Measurements from ENCODE around the gene DNHD1.

- TF ChIP-seq GATA3 (IDR thresholded peaks at IDR 0.05; ENCODE audit: low read depth, low read length) (no peak), GATA2 (IDR thresholded peaks at IDR 0.05; ENCODE audit: low read depth, low read length) (no peak)
These were observed 24.1 kb upstream of the DNHD1 start for GRCh38 chr11:6472934-6473333.
